Germinal center (tissue), 1 donor: Measurements from ENCODE around the gene MUC4.
"Not testable (repeated sequence)": the region's sequence is repeated elsewhere in the genome, so short reads cannot be mapped to it uniquely, and the experiment has no call there.

Experiments
- DNase-seq: peaks from one replicate; pipeline ENCODE4 v3.0.0; 2012; ENCODE audit warnings: mixed read lengths, low spot score

MUC4 gene

DNA sequence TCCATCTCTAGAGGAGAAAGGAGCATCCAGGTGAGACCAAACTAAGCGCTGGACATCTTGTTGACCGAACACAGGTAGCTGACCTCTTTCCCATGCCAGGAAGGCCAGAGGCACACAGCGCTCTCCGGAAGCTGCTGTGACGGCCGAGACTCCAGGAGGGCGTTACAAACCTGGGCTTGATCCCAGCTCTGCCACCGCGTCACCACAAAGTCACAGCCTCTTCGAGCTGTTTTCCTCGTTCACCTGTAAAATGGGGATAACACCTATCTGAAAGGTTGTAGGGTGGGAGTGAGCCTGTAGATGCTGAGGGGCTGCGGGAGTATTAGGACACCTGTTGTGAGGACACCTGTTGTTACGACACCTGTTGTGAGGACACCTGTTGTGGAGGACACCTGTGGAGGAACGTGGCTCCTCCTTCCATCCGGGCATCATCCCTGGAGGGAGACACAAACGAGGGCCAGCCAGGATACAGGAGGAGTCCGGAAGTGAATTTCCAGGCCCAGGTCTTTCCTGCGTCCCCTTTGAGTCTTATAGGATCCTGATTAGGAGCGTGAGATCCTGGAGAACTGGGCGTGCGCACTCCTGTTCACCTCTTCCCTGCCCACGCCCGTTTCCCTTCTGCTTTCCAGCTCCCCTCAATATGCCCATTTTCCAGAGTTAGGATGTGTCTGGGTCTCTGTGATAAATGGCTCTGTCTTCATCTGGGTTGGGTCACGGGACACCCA lies 2.3 kb upstream of the MUC4 start:
- DNase-seq = no peak

DNA sequence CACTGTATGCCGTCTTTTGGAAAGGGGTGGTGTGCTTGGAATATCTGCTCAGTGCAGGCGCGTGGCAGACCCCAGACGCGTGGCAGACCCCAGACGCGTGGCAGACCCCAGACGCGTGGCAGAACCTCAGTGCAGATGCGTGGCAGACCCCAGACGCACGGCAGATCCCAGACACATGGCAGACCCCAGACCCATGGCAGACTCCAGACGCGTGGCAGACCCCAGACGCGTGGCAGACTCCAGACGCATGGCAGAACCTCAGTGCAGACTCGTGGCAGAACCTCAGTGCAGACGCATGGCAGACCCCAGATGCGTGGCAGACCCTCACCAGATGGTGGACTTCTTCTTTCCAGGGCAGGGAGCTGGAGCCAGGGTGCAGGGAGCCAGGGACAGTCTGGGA lies 637 bp upstream of the MUC4 start:
- no peak for DNase-seq

DNA sequence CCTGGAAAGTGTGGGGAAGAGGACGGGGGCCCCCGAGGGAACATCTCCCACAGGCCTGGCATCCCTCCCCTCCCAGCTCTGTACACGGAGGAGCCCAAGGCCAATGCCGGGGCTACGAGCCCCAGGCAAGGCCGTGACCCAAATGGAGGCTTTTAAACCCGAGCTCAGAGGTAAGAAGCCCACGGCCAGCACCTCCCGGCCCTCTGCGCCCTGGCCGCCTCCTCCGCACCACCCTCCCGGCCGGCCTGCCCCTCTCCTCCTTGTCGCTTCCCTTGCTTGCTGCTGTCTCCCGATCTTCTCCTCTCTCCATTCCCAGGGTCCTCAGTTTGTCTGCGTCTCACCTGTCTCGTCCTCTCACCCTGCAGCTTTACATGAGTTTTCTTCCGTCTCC lies 1.3 kb downstream of the MUC4 start:
- no peak for DNase-seq

DNA sequence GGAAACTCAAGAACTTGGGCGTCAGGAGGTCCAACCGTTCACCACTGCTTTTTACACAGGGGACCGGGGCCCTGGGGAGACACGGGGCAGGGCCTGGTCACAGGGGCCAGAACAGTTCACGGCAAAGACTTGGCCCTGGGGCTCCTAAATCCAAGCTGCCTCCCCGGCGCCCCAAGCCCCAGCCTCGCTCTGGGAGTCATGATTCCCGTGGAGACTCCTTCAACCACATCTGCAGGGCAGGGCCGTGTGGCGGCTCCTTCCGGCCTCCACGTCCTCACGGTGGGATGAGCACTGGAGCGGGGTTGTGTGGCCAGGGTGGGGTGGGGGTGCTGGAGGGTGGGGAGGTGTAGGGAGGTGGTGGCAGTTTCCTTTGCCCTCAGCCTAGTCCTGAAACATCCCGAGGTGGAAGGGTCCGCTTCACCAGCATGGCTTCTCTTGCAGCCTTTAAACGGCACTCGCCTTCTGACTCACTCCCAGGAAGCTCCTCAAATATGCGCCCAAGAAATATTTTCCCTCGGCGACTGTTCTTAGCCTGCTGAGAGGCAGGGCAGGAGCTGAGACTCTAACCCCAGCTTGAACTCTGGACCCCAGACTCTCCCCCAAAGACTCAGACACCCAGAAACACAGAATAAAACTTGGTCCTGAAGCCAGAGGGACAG lies 1.8 kb downstream of the MUC4 start:
- no peak for DNase-seq

DNA sequence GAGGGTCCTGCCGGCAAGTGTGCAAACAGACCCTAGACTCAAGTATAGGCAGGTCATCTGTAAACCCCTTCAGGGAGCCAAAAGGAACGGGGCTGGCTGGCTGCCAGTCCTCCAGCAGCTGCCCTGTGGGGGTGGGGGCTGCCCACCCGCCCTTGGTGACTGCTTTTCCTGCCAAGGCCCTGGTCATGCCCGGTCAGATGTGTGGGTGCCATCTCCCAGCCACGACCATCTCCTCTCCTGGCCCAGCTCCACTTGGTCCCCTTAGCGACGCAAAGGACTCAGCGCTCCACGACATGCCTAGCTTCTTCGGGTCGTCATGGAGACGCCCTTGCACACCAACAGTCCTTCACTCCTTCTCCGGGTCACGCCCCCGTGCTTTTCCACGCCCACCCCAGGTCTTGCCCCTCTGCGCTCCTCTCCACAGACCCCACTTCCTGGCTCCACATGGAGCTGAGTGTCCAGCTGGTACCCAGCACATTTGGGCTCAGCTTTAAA lies 2.4 kb downstream of the MUC4 start:
- DNase-seq = no peak

DNA sequence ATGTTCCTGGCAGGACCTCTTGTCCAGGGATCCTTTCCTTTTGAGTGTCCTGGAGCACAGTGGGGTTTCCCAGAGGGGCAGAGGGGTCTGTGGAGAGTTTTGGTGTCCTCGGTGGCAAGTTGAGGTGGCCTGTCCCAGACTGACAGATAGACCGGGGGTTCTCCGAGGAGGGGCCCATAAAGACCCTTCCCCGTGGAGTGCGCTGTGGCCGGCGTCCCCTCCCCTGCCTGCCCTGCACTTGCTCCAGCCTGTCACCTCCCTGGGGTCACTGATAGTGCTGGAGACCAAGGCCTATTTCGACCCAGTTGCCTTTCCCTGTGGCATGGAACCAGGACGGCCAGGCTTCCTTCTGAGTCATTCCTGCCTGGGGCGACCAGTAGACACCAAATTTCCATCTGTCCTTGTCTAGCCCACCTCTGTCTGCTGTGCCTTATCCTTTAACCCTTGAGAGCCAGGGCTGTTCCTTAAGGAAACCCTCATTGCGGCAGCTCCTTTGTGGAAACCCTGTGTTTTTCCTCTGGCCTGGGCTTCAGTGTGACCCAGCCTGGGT lies 2.9 kb downstream of the MUC4 start:
- DNase-seq = no peak

DNA sequence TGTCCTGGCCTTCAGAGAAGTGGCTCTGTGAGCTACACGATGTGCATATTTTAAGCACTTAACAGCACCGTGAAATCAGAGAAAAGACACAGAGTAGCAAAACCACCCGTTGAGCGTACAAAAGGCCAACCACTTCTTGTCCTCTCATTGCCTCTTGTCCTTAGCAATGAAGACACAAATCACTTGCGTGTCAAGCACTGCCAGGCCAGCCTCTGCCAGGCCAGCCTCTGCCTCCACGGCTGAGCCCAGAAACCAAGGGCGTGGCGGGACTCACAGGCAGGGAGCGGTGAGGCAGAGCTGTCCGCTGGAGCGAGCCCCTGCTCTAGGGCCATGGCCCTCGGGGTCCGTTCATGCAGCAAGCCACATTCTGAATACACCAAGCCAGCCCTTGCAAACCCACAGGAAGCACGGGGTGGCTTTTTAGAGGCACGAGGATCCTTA lies 4.0 kb downstream of the MUC4 start:
- no peak for DNase-seq

DNA sequence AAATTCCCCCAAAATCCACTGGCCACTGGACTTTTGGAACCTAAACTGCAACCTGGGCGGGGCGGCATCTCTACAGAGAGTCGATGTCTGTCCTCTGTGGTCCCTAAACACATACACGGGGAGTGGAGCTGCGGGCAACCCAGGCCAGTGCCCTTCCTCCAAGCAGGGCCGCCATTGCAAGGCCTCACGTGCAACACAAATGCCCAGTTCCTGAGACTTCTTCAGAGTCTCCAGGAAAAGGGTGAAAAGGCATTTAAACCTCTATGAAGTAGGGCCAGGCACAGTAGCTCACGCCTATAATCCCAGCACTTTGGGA lies 4.9 kb downstream of the MUC4 start:
- DNase-seq = no peak

DNA sequence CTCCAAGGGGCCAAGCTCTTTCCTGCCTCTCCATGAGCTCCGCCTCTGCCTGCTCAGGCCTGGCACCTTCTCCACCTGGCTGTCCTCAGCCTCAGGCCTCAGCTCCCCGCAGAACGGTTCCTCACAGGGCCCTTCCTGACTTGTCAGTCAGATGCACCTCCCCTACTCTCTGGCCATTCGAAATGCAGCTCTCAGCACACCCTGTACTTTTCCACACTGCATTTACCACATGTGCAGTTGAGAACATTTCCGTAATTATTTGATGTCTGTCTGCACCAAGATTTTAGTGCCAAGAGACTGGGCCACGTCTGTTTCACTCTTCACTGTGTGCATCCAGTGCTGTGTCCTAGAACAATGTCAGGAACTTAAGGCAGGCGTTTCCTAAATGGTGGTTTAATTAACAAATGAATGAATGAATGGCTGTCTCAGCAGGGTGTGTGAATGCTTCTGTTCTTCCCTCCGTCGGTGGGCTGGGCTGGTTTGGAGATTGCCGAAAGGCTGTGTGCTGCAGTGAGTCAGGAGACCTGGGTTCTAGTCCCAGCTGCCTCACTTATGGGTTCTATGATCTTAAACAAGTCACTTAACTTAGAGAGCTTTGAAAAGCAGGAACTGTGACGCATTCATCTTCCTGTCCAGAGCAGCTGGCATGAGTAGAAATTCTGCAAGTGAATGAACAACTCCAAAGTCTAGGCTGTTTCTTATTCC lies 5.4 kb downstream of the MUC4 start:
- no peak for DNase-seq

DNA sequence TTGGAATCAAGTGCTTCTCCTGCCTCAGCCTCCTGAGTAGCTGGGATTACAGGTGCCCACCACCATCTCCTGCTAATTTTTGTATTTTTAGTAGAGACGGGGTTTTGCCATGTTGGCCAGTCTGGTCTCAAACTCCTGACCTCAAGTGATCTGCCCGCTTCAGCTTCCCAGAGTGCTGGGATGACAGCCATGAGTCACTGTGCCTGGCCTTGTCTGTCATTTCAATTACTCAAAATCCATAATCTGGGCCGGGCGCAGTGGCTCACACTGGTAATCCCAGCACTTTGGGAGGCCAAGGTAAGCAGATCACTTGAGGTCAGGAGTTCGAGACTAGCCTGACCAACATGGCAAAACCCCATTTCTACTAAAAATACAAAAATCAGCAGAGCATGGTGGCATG lies 6.1 kb downstream of the MUC4 start:
- not testable (repeated sequence) for DNase-seq

DNA sequence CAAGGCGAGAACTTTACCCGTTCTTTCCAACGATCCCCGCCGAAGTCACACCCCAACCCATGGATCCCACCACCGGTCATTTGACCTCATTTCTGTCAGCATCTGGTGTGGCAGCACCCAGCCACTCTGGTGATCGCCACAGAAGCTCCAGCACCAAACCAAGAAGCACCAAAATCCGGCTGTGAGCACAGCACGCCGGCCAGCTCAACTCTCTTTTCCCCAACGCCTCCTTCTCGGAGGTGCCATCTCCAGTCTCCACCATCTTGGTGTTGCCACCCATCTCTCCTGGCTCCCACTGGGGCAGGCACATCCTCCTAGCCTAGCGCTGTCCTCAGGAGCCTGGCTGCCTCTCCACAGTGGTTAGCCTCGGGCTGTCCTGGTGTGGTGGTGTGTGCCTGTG lies 6.5 kb downstream of the MUC4 start:
- DNase-seq = no peak

DNA sequence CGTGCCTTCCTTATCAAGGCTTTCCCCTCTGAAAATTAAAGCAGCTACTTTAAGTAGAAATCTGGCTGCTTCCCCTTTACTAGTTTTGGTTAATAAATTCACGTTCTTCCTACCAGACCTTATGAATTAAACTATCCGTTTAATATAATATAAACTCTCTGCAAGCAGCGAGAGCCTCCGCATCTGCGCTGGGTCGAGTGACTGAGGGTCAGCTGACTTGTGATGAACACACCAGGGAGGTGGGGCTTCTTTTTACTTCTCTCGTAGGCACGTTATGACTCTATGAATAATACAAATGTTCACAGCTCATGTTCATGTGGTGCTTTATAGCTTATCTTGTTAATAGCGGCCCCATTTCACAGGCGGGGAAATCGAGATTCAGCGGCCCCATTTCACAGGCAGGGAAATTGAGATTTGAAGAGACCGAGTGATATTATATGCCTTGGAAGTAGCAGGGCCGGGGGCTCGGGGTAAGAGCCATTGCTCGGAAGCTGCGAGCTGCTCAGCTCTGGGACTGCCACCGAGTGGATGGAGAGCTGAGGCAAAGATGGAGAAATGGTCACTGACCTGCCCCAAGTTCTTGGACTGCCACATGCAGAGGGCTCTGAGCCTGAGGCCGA lies 8.3 kb downstream of the MUC4 start:
- DNase-seq = no peak

DNA sequence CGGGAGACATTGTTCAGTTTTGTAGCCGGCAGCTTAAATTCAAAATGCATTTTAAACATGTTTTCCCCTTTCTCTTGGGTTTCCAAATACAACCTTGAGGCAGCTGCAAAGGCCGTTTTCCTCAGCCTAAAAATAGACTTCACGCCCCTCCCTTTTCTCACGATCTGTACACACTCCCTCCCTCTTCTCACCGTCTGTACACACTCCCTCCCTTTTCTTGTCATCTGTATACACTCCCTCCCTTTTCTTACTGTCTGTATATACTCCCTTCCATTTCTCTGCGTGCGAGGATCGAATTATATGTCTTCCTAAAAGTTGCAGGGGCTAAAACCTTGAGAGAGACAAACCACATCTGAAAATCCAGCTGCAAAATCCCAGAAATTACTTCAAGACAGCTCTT lies 8.9 kb downstream of the MUC4 start:
- DNase-seq = no peak

DNA sequence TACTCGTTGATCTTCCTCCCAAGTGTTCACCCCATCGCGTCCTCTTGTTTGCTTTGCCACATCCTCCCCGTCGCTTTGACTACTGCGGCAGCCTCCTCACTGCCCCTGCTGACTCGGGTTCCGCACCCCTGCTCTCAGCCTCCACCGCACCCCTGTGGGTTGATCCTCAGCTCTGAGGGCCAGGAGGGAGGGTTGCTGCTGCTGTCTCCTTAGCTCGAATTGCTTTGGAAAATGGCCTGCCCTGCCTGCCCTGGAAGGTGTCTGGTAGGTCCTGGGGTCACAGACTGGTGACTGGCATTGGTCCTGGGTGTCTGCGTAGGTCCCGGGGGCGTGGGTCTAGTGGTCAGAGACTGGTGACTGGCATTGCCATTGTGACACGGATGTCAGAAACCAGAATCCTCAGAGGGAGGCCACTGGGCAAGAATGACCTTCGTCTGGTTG lies 9.4 kb downstream of the MUC4 start:
- no peak for DNase-seq

DNA sequence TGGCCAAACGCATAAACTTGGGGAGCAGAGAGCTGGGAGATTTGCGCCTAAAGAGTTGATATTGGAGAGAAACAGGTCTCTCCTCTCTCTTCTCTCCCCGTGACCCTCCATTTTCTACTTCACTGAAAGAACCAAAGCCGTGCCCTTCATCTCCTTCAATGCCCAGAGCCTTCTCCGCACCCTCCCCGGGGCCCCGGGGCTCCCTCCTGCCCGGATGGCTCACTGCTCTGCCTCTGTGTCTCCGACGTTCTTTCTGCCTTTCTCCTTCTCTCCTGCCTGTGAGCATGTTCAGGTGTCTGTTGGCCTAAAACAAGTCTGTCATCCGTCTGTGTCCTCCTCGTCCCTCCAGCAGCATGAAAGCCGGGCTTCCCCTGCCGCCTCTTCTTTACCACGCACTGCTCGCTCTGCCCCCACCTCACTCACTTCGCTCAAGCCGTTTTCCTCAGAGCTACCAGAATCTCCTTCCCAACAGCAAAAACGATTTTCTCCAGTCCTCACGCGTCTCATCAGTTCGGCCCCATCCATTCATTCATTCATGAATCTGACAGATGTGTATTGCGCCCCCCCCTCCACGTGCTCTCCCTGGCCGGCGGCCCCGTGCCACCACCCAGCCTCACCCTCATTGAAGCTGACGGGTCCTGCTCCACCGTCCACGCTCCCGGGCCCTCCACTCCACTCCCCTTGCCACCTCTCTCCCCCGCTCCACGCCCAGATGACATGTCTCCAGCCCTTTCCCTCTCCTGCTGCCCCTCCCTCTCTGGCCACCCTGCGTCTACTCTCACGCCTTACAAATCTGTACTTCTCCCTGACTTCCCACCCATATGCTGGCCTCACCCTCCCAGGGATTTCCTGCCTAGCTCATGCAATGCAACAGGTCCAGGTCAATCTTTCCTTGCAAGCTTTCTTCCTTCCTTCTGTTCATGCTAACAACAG lies 10.2 kb downstream of the MUC4 start:
- no peak for DNase-seq

DNA sequence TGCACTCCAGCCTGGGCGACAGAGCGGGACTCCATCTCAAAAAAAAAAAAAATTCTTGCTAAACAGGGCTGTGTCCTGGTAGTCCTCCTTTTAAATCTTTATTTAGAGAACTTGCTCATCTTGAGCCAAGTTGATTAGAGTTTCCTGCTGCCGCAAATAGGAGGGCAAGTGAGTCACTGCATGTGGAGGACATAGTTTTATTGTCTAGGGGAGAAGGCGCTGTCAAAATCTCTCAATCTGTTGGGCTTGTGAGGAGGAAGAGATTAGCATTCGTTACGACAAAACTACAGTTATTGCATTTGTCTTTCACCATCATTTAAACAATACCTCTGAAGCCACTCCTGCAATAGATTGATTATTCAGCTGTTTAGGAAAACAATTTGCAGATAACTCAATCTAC lies 11.5 kb downstream of the MUC4 start:
- no peak for DNase-seq

DNA sequence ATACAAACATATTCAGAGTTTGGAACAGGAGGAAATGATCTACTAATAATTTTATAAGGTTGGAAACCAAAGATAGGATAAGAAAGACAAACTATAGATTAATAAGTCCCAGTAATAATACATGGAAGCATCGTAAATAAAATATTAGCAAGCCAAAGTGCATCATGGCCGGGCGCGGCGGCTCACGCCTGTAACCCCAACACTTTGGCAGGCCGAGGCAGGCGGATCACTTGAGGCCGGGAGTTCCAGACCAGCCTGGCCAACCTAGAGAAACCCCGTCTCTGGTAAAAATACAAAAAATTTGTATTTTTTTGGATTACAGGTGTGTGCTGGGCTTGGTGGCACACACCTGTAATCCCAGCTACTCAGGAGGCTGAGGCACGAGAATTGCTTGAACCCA lies 14.9 kb downstream of the MUC4 start:
- no peak for DNase-seq

DNA sequence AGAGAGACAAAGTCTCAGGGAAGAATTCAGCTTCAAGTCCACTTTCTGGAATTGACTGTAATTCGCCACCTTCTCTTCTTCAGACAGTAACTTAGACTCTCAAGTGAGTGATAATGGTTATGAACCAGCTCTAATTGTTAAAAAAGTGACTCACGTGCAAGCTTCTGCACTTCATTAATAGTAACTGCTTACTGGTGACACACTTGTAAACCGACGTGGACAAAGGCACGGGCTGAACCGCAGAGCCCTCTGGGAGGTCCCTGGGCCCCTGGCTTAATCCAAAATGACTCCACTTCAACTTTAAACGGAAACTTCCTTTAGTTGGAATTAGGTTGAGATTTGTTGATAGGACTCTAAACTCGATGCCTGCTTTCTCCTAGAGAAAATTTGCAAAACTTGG lies 17.0 kb downstream of the MUC4 start:
- DNase-seq = no peak

DNA sequence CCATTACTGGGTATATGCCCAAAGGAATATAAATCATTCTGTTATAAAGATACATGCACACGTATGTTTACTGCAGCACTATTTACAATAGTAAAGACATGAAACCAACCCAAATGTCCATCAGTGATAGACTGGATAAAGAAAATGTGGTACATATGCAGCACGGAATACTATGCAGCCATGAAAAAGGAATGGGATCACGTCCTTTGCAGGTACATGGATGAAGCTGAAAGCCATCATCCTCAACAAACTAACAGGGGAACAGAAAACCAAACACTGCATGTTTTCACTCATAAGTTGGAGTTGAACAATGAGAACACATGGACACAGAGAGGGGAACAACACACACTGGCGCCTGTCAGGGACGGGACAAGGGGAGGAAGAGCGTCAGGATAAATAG lies 19.1 kb downstream of the MUC4 start:
- not testable (repeated sequence) for DNase-seq

DNA sequence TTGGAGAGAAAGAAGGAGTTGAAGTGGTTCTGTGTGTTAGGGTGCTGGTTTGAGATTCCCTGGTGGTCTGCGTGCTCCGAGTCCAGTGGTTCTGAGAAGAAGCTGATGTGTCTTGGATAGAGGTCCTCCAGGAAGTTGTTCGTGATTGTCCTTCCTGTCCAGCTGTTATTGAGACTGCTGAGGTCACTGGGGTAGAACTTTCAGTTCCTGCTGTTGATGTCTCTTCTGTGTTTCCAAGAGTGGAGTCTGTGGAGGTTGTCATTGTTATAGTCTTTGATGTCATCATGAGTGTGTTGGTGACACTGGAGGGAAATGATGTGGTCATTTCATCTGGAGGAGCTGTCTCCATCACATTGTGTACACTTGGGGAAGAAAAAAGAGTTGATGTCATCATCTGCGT lies 20.8 kb downstream of the MUC4 start:
- DNase-seq = no peak
